Stimulated activated naive CD4-positive, alpha-beta T cell treated with Interleukin-2 at 50 U/mL for 16 hours (primary cell): Measurements from ENCODE around the gene AXDND1.
"Not testable (repeated sequence)": the region's sequence is repeated elsewhere in the genome, so short reads cannot be mapped to it uniquely, and the experiment has no call there.

ENCODE experiments used
- DNase-seq: peaks from one replicate; lab custom pipeline; 2025; lab: John Stamatoyannopoulos, UW

AXDND1 gene

GRCh38 chr1:179369751-179370341 lies 4.1 kb downstream of the AXDND1 start:
- DNase-seq = no peak

GRCh38 chr1:179372160-179372559 lies 6.4 kb downstream of the AXDND1 start:
- no peak for DNase-seq

- DNase-seq = no peak
Observed at GRCh38 chr1:179376223-179376622, 10.5 kb downstream of the AXDND1 start.

- no peak for DNase-seq
Observed at GRCh38 chr1:179380299-179380698, 14.5 kb downstream of the AXDND1 start.

GRCh38 chr1:179384027-179384426 lies 18.3 kb downstream of the AXDND1 start:
- DNase-seq = no peak

- no peak for DNase-seq
Observed at GRCh38 chr1:179385510-179385909, 19.7 kb downstream of the AXDND1 start.

GRCh38 chr1:179393721-179394120 lies 27.9 kb downstream of the AXDND1 start:
- DNase-seq = no peak

GRCh38 chr1:179399399-179399798 lies 33.6 kb downstream of the AXDND1 start:
- not testable (repeated sequence) for DNase-seq

- not testable (repeated sequence) for DNase-seq
Observed at GRCh38 chr1:179417760-179418159, 52.0 kb downstream of the AXDND1 start.

GRCh38 chr1:179418706-179419105 lies 52.9 kb downstream of the AXDND1 start:
- DNase-seq = not testable (repeated sequence)

GRCh38 chr1:179424610-179425009 lies 58.8 kb downstream of the AXDND1 start:
- no peak for DNase-seq

GRCh38 chr1:179425186-179425585 lies 59.4 kb downstream of the AXDND1 start:
- no peak for DNase-seq

- no peak for DNase-seq
Observed at GRCh38 chr1:179437171-179437570, 71.4 kb downstream of the AXDND1 start.

- not testable (repeated sequence) for DNase-seq
Observed at GRCh38 chr1:179439646-179440045, 73.9 kb downstream of the AXDND1 start.

- not testable (repeated sequence) for DNase-seq
Observed at GRCh38 chr1:179440301-179440700, 74.5 kb downstream of the AXDND1 start.

- DNase-seq = no peak
Observed at GRCh38 chr1:179440971-179441370, 75.2 kb downstream of the AXDND1 start.

GRCh38 chr1:179441501-179441900 lies 75.7 kb downstream of the AXDND1 start:
- DNase-seq = no peak

GRCh38 chr1:179442846-179443245 lies 77.1 kb downstream of the AXDND1 start:
- DNase-seq = not testable (repeated sequence)

- no peak for DNase-seq
Observed at GRCh38 chr1:179445593-179445992, 79.8 kb downstream of the AXDND1 start.

GRCh38 chr1:179447489-179447888 lies 81.7 kb downstream of the AXDND1 start:
- DNase-seq = no peak

GRCh38 chr1:179448437-179449149 lies 82.8 kb downstream of the AXDND1 start:
- no peak for DNase-seq

- DNase-seq = not testable (repeated sequence)
Observed at GRCh38 chr1:179459606-179460206, 93.9 kb downstream of the AXDND1 start.

- DNase-seq = not testable (repeated sequence)
Observed at GRCh38 chr1:179465661-179466060, 99.9 kb downstream of the AXDND1 start.
